ENCODE measurements around the gene MACF1.

GRCh38 chr1:39490596-39491145, 286.2 kb downstream of the MACF1 start:
- no peak for TF ChIP-seq EP300 (IDR thresholded peaks at IDR 0.05)
- TF ChIP-seq, protein P1, sequence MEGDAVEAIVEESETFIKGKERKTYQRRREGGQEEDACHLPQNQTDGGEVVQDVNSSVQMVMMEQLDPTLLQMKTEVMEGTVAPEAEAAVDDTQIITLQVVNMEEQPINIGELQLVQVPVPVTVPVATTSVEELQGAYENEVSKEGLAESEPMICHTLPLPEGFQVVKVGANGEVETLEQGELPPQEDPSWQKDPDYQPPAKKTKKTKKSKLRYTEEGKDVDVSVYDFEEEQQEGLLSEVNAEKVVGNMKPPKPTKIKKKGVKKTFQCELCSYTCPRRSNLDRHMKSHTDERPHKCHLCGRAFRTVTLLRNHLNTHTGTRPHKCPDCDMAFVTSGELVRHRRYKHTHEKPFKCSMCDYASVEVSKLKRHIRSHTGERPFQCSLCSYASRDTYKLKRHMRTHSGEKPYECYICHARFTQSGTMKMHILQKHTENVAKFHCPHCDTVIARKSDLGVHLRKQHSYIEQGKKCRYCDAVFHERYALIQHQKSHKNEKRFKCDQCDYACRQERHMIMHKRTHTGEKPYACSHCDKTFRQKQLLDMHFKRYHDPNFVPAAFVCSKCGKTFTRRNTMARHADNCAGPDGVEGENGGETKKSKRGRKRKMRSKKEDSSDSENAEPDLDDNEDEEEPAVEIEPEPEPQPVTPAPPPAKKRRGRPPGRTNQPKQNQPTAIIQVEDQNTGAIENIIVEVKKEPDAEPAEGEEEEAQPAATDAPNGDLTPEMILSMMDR (IDR thresholded peaks at IDR 0.05) = no peak
